Neural cell (in vitro differentiated cells): Measurements from ENCODE around the gene PKNOX2. TPM values are rescaled to one million over a fixed set of nuclear protein-coding genes. Genes with fewer than 3 reads are reported as not detected.

Experiments
- H2AFZ ChIP-seq: fragments of 200-600, 300-800 bp; sonication (generic), shearing (Covaris generic); 2 replicates; pipeline ENCODE4 v1.6.0; 2014; ENCODE audit warnings: low read depth, mild to moderate bottlenecking, antibody characterized with exemption, low read length, moderate library complexity
- H3F3A ChIP-seq: fragments of 200-600 bp; shearing (Covaris generic); 2 replicates; pipeline ENCODE4 v1.6.1; 2016; ENCODE audit warnings: mild to moderate bottlenecking, moderate library complexity, mixed read lengths, antibody characterized with exemption, low read length; ENCODE audit not compliant: insufficient read depth, poor library complexity, severe bottlenecking
- H3K27ac ChIP-seq: fragments of 200-600, 300-800 bp; sonication (generic), shearing (Covaris generic); 2 replicates; pipeline ENCODE4 v1.5.1; 2014; ENCODE audit warnings: mild to moderate bottlenecking, low read length, moderate library complexity
- H3K27me3 ChIP-seq: fragments of 300-800, 200-600 bp; sonication (generic), shearing (Covaris generic); 2 replicates; pipeline ENCODE4 v1.6.0; 2014; ENCODE audit warnings: mild to moderate bottlenecking, low read depth, low read length, moderate library complexity; ENCODE audit not compliant: insufficient read depth
- H3K36me3 ChIP-seq: fragments of 300-800, 200-600 bp; sonication (generic), shearing (Covaris generic); 2 replicates; pipeline ENCODE4 v1.5.1; 2014; ENCODE audit warnings: mild to moderate bottlenecking, antibody characterized with exemption, low read length, moderate library complexity; ENCODE audit not compliant: insufficient read depth
- H3K4me2 ChIP-seq: fragments of 300-800, 200-600 bp; sonication (generic), shearing (Covaris generic); 2 replicates; pipeline ENCODE4 v1.6.0; 2014; ENCODE audit warnings: mild to moderate bottlenecking, low read length
- H3K4me3 ChIP-seq: fragments of 300-800, 200-600 bp; sonication (generic), shearing (Covaris generic); 2 replicates; pipeline ENCODE4 v1.5.1; 2014; ENCODE audit warnings: mild to moderate bottlenecking, low read length, moderate library complexity
- H3K79me2 ChIP-seq: fragments of 200-600 bp; shearing (Covaris generic); replicated peaks from 2 replicates; pipeline ENCODE4 v1.6.0; 2014; ENCODE audit warnings: mild to moderate bottlenecking, low read length, moderate library complexity; ENCODE audit not compliant: insufficient read depth
- H3K9ac ChIP-seq: fragments of 300-800, 200-600 bp; sonication (generic), shearing (Covaris generic); 2 replicates; pipeline ENCODE4 v1.6.1; 2016; ENCODE audit warnings: mild to moderate bottlenecking, low read length, mixed read lengths
- H3K9me2 ChIP-seq: fragments of 200-600 bp; shearing (Covaris generic); 2 replicates; pipeline ENCODE4 v1.6.1; 2016; ENCODE audit warnings: mild to moderate bottlenecking, low read length, mixed read lengths; ENCODE audit not compliant: insufficient read depth
- H3K9me3 ChIP-seq: fragments of 200-600, 300-800 bp; sonication (generic), shearing (Covaris generic); 2 replicates; pipeline ENCODE4 v1.6.1; 2016; ENCODE audit warnings: mild to moderate bottlenecking, mixed run types, low read length, moderate library complexity, mixed read lengths
- H4K20me1 ChIP-seq: fragments of 200-600 bp; shearing (Covaris generic); 2 replicates; pipeline ENCODE4 v1.6.1; 2016; ENCODE audit warnings: mild to moderate bottlenecking, mixed run types; ENCODE audit not compliant: insufficient read depth
- CTCF ChIP-seq: fragments of 450-650 bp; IDR thresholded peaks from 2 replicates; pipeline ENCODE4 v1.5.1; 2014; ENCODE audit warnings: antibody characterized with exemption, mild to moderate bottlenecking, moderate library complexity; ENCODE audit not compliant: poor library complexity, severe bottlenecking
- EP300 ChIP-seq: fragments of 450-650 bp; conservative IDR thresholded peaks from 2 replicates; pipeline ENCODE4 v1.6.1; 2014; ENCODE audit warnings: antibody characterized with exemption, mild to moderate bottlenecking, moderate library complexity; ENCODE audit not compliant: poor library complexity, severe bottlenecking
- EZH2 ChIP-seq: fragments of 200-600, 300-800 bp; shearing (Covaris generic), sonication (generic); IDR thresholded peaks from 2 replicates; pipeline ENCODE4 v1.6.1; 2014; ENCODE audit warnings: antibody characterized with exemption, low read length, borderline replicate concordance, mild to moderate bottlenecking; ENCODE audit not compliant: insufficient read depth, poor library complexity, severe bottlenecking
- MXI1 ChIP-seq: fragments of 450-650 bp; conservative IDR thresholded peaks from 2 replicates; pipeline ENCODE4 v1.6.1; 2014; ENCODE audit warnings: antibody characterized with exemption, mild to moderate bottlenecking; ENCODE audit not compliant: poor library complexity, severe bottlenecking
- POLR2AphosphoS5 ChIP-seq: IDR thresholded peaks from 2 replicates; pipeline ENCODE4 v1.6.1; 2012
- RAD21 ChIP-seq: fragments of 450-650 bp; conservative IDR thresholded peaks from 2 replicates; pipeline ENCODE4 v1.6.1; 2014; ENCODE audit warnings: antibody characterized with exemption, mild to moderate bottlenecking, moderate library complexity
- REST ChIP-seq: IDR thresholded peaks from 2 replicates; pipeline ENCODE4 v1.6.1; 2012; ENCODE audit warnings: borderline replicate concordance
- SMC3 ChIP-seq: fragments of 450-650 bp; conservative IDR thresholded peaks from 2 replicates; pipeline ENCODE4 v1.6.1; 2014; ENCODE audit warnings: antibody characterized with exemption, mild to moderate bottlenecking, moderate library complexity; ENCODE audit not compliant: poor library complexity
- TAF1 ChIP-seq: IDR thresholded peaks from 2 replicates; pipeline ENCODE4 v1.6.1; 2012; ENCODE audit warnings: low read depth
- polyA plus RNA-seq: library from polyadenylated mRNA; depleted of rRNA; stranded (reverse); fragments of >200 nt; gene quantifications from 2 replicates; pipeline ENCODE4 v1.2.3, GENCODE V29; 2014

PKNOX2 gene
- polyA plus RNA-seq, 1 donor from 2014 or later = 0.99 TPM

GRCh38 chr11:125476721-125477120 is 312.2 kb downstream of the PKNOX2 start:
- H3K9me3 ChIP-seq = no peaks in the 10 kb centered on the region
- no peaks in the 10 kb centered on the region for H3F3A ChIP-seq
- TF ChIP-seq MXI1 (no peak), TAF1 (no peak), CTCF (no peak), SMC3 (no peak), EP300 (no peak), RAD21 (no peak), EZH2 (no peak), REST (no peak), POLR2AphosphoS5 (no peak)
- no peak overlapping the region for H3K9ac ChIP-seq
- H3K4me3 ChIP-seq = no peak overlapping the region
- no peaks in the 10 kb centered on the region for H3K36me3 ChIP-seq
- peaks cover 17% of the 10 kb centered on the region for H3K79me2 ChIP-seq
- no peaks in the 10 kb centered on the region for H3K27me3 ChIP-seq
- H2AFZ ChIP-seq = no peak overlapping the region
- H4K20me1 ChIP-seq = no peaks in the 10 kb centered on the region
- H3K27ac ChIP-seq = no peak overlapping the region
- H3K4me2 ChIP-seq = no peak overlapping the region
- H3K9me2 ChIP-seq = no peaks in the 10 kb centered on the region

GRCh38 chr11:125479137-125479536 is 314.6 kb downstream of the PKNOX2 start:
- no peak overlapping the region for H3K4me3 ChIP-seq
- TF ChIP-seq EZH2 = no peak
- TF ChIP-seq POLR2AphosphoS5 = no peak
- no peak for TF ChIP-seq TAF1
- TF ChIP-seq EP300 = no peak
- no peak for TF ChIP-seq REST
- TF ChIP-seq RAD21 = no peak
- TF ChIP-seq SMC3 = no peak
- no peak for TF ChIP-seq CTCF
- TF ChIP-seq MXI1 = no peak

More at GRCh38 chr11:125479137-125479536, 314.6 kb downstream of the PKNOX2 start:
- Histone ChIP-seq H3K4me2 (no peak overlapping the region), H4K20me1 (no peaks in the 10 kb centered on the region), H3K9me3 (no peaks in the 10 kb centered on the region), H3K27ac (no peak overlapping the region), H2AFZ (no peak overlapping the region), H3K9me2 (no peaks in the 10 kb centered on the region), H3K27me3 (no peaks in the 10 kb centered on the region), H3K79me2 (peaks cover 14% of the 10 kb centered on the region), H3F3A (no peaks in the 10 kb centered on the region), H3K36me3 (peaks cover 4% of the 10 kb centered on the region), H3K9ac (no peak overlapping the region)
